Caco-2 (cell line): Measurements from ENCODE around the gene BRF1. TPM values are rescaled to one million over a fixed set of nuclear protein-coding genes. Genes with fewer than 3 reads are reported as not detected.

ENCODE experiments used
- BruUV-seq: library from RNA; stranded (reverse); fragments of 400-500 nt; replicated peaks from 2 replicates; lab custom pipeline; 2021; lab: Mats Ljungman, UMichigan
- CTCF ChIA-PET: fragments of 300-600 bp; sonication (Branson Sonifier 250); formaldehyde crosslinking; loops from one replicate; lab custom pipeline; 2022; ENCODE audit warnings: antibody characterized with exemption; lab: Charles Lee
- POLR2A ChIA-PET: fragments of 300-600 bp; sonication (Branson Sonifier 250); formaldehyde crosslinking; loops from one replicate; lab custom pipeline; 2022; ENCODE audit warnings: antibody characterized with exemption; lab: Charles Lee
- DNase-seq, 2 experiments: peaks; one replicate each; pipeline versions ENCODE4 v3.0.0 to v3.0.0-alpha.2; 2020 to 2022
- H3K27me3 ChIP-seq: replicated peaks from 2 replicates; pipeline ENCODE4 v1.6.0; 2011; ENCODE audit warnings: low read length; ENCODE audit not compliant: control insufficient read depth, insufficient read depth
- H3K36me3 ChIP-seq: 2 replicates; pipeline ENCODE4 v1.5.1; 2011; ENCODE audit warnings: low read length; ENCODE audit not compliant: control insufficient read depth, insufficient read depth
- H3K4me1 ChIP-seq: fragments of 250-450 bp; sonication (Bioruptor Pico); 2 replicates; pipeline ENCODE4 v1.5.1; 2020; ENCODE audit warnings: mild to moderate bottlenecking
- H3K4me3 ChIP-seq: 2 replicates; pipeline ENCODE4 v1.5.1; 2011; ENCODE audit warnings: low read depth, mild to moderate bottlenecking, control low read depth, low read length
- H3K9me3 ChIP-seq: fragments of 250-450 bp; sonication (Bioruptor Pico); 2 replicates; pipeline ENCODE4 v1.5.1; 2020; ENCODE audit warnings: mild to moderate bottlenecking, moderate library complexity
- H3K27ac Mint-ChIP-seq: one replicate; pipeline ENCODE4 v1.8.0; 2022; ENCODE audit warnings: mixed read lengths; ENCODE audit not compliant: unreplicated experiment
- H3K27me3 Mint-ChIP-seq: one replicate; pipeline ENCODE4 v1.8.0; 2022; ENCODE audit warnings: mixed read lengths; ENCODE audit not compliant: insufficient read depth, unreplicated experiment
- H3K36me3 Mint-ChIP-seq: one replicate; pipeline ENCODE4 v1.8.0; 2022; ENCODE audit warnings: mild to moderate bottlenecking, mixed read lengths; ENCODE audit not compliant: insufficient read depth, unreplicated experiment
- H3K4me1 Mint-ChIP-seq: one replicate; pipeline ENCODE4 v1.8.0; 2022; ENCODE audit warnings: low read depth, mixed read lengths; ENCODE audit not compliant: unreplicated experiment
- H3K4me3 Mint-ChIP-seq: one replicate; pipeline ENCODE4 v1.8.0; 2022; ENCODE audit warnings: mild to moderate bottlenecking, moderate library complexity, mixed read lengths; ENCODE audit not compliant: unreplicated experiment
- H3K9me3 Mint-ChIP-seq: one replicate; pipeline ENCODE4 v1.8.0; 2022; ENCODE audit warnings: mixed read lengths; ENCODE audit not compliant: unreplicated experiment
- CTCF ChIP-seq, 2 experiments: fragments of 200-600 bp in 1 of 2; IDR thresholded peaks; 1 replicate in 1 of 2; 2 replicates in 1 of 2; pipeline versions ENCODE4 v1.5.1 to v1.8.0; 2011 to 2022; ENCODE audit warnings: antibody characterized with exemption in 1 of 2, control low read depth in 1 of 2, inconsistent platforms in 1 of 2, low read depth in 1 of 2, low read length in 1 of 2, mild to moderate bottlenecking in 1 of 2, moderate library complexity in 1 of 2; ENCODE audit not compliant: insufficient read depth in 1 of 2, severe bottlenecking in 1 of 2, unreplicated experiment in 1 of 2
- intact Hi-C: fragments of 100-400 bp; cut with micrococcal nuclease; formaldehyde crosslinking; loops from one replicate; pipeline ENCODE4 v1.10.0; 2022; ENCODE audit not compliant: unreplicated experiment
- total RNA-seq: library from RNA; stranded (reverse); gene quantifications from 2 replicates; pipeline ENCODE4 v1.2.3, GENCODE V29; 2022

BRF1 gene
- total RNA-seq, 1 experiment from 2014 or later, result 43.6 TPM

GRCh38 chr14:105221598-105222178, 79.1 kb downstream of the BRF1 start:
- intact Hi-C loops, result no loop called here
- H3K27ac Mint-ChIP-seq, result no peak overlapping the region
- H3K4me1 Mint-ChIP-seq, result no peaks in the 10 kb centered on the region
- POLR2A ChIA-PET, result no interaction called here
- BruUV-seq, result no TSS peak
- no peaks in the 10 kb centered on the region for H3K27me3 ChIP-seq
- CTCF ChIA-PET, result no interaction called here
- no peaks in the 10 kb centered on the region for H3K27me3 Mint-ChIP-seq
- H3K36me3 ChIP-seq, result peaks cover 2% of the 10 kb centered on the region
- H3K4me3 Mint-ChIP-seq, result no peak overlapping the region
- H3K4me1 ChIP-seq, result no peaks in the 10 kb centered on the region
- no peak for TF ChIP-seq CTCF (IDR thresholded peaks at IDR 0.05; ENCODE audit: insufficient read depth in 1 of 2, low read depth in 1 of 2, low read length in 1 of 2, severe bottlenecking in 1 of 2, unreplicated experiment in 1 of 2)
- no peaks in the 10 kb centered on the region for H3K9me3 ChIP-seq
- DNase-seq, result no peak
- no peak overlapping the region for H3K4me3 ChIP-seq
- H3K9me3 Mint-ChIP-seq, result no peaks in the 10 kb centered on the region
- peaks cover 43% of the 10 kb centered on the region for H3K36me3 Mint-ChIP-seq

GRCh38 chr14:105220699-105221597, 79.9 kb downstream of the BRF1 start:
- no peak for DNase-seq
- POLR2A ChIA-PET, result no interaction called here
- CTCF ChIA-PET, result interaction anchor here (1.3 kb wide), 1 partner anchor 131 kb away, joined by 4 read pairs; no protein-coding TSS in a partner anchor
- Histone ChIP-seq H3K4me3 (no peak overlapping the region), H3K9me3 (no peaks in the 10 kb centered on the region), H3K36me3 (peaks cover 2% of the 10 kb centered on the region), H3K4me1 (no peaks in the 10 kb centered on the region), H3K27me3 (no peaks in the 10 kb centered on the region)
- Mint-ChIP-seq H3K36me3 (peaks cover 41% of the 10 kb centered on the region), H3K9me3 (no peaks in the 10 kb centered on the region), H3K27ac (no peak overlapping the region), H3K27me3 (no peaks in the 10 kb centered on the region), H3K4me3 (no peak overlapping the region), H3K4me1 (no peaks in the 10 kb centered on the region)
- no peak for TF ChIP-seq CTCF (IDR thresholded peaks at IDR 0.05; ENCODE audit: insufficient read depth in 1 of 2, low read depth in 1 of 2, low read length in 1 of 2, severe bottlenecking in 1 of 2, unreplicated experiment in 1 of 2)
- no TSS peak for BruUV-seq
- intact Hi-C loops, result no loop called here

DNA sequence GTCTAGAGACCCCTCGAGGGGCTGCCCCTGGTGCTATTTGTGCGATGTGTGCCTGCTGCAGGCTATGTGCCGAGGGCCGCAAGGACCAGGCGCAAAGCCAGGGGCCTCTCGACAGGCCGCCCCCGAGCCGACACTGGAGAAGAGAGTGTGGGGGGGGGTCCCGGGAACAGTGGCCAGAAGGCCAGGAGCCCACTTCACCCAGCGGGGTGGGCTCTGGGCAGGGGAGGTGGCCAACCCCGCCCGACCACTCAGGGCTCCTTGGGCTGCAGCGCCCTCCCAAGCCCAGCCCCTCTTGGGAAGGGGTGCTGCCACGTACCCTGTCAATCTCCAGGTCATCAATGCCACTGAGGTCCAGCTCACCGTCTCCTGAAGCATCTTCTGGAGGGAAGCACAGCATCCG, 81.0 kb downstream of the BRF1 start:
- POLR2A ChIA-PET, result no interaction called here
- peaks cover 31% of the 10 kb centered on the region for H3K36me3 Mint-ChIP-seq
- H3K27me3 ChIP-seq, result no peaks in the 10 kb centered on the region
- no peak overlapping the region for H3K4me3 ChIP-seq
- no TSS peak for BruUV-seq
- no peaks in the 10 kb centered on the region for H3K27me3 Mint-ChIP-seq
- no peaks in the 10 kb centered on the region for H3K9me3 ChIP-seq
- H3K4me1 Mint-ChIP-seq, result no peaks in the 10 kb centered on the region
- CTCF ChIA-PET, result interaction anchor here (1.3 kb wide), 1 partner anchor 132 kb away, joined by 4 read pairs; no protein-coding TSS in a partner anchor
- no peak for DNase-seq
- intact Hi-C loops, result no loop called here
- peaks cover 2% of the 10 kb centered on the region for H3K36me3 ChIP-seq
- H3K4me3 Mint-ChIP-seq, result no peak overlapping the region
- H3K4me1 ChIP-seq, result no peaks in the 10 kb centered on the region
- no peaks in the 10 kb centered on the region for H3K9me3 Mint-ChIP-seq
- no peak for TF ChIP-seq CTCF (IDR thresholded peaks at IDR 0.05; ENCODE audit: insufficient read depth in 1 of 2, low read depth in 1 of 2, low read length in 1 of 2, severe bottlenecking in 1 of 2, unreplicated experiment in 1 of 2)
- H3K27ac Mint-ChIP-seq, result no peak overlapping the region
